Measurements from ENCODE around the gene MYOG.
A peak's percentile ranks its signal among the peaks of the same experiment; 100 is the strongest.

MYOG gene

DNA sequence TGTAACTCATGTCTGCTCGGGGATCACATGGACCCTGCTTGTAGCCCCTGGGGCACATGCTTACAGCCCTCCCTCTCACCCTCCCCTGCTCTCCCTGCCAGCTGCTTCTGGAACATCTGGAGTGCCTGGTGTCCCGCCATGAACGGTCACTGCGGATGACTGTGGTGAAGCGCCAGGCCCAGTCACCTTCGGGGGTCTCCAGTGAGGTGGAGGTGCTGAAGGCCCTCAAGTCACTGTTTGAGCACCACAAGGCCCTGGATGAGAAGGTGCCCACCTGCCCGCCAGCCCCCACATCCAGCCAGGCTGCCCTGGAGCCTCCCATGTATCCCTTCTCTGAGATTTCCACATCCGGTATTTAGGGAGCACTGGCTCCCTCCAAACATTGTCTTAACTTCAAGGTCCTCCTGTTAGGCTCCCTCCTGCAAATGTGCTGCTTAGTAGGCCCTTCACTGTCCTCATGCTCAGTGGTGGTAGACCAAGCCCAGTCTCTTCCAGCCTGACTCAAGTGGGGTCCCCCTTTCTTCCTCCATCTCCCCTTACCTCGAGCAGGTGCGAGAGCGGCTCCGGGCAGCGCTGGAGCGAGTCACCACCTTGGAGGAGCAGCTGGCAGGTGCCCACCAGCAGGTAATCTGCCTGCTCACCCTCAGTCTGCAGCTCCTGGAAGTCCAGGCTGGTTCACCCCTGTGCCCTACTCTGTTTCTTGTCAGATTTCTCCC, 41.8 kb downstream of the MYOG start:
- TF ChIP-seq, protein P1, sequence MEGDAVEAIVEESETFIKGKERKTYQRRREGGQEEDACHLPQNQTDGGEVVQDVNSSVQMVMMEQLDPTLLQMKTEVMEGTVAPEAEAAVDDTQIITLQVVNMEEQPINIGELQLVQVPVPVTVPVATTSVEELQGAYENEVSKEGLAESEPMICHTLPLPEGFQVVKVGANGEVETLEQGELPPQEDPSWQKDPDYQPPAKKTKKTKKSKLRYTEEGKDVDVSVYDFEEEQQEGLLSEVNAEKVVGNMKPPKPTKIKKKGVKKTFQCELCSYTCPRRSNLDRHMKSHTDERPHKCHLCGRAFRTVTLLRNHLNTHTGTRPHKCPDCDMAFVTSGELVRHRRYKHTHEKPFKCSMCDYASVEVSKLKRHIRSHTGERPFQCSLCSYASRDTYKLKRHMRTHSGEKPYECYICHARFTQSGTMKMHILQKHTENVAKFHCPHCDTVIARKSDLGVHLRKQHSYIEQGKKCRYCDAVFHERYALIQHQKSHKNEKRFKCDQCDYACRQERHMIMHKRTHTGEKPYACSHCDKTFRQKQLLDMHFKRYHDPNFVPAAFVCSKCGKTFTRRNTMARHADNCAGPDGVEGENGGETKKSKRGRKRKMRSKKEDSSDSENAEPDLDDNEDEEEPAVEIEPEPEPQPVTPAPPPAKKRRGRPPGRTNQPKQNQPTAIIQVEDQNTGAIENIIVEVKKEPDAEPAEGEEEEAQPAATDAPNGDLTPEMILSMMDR (IDR thresholded peaks at IDR 0.05): no peak
- TF ChIP-seq ZFX (IDR thresholded peaks at IDR 0.05; ENCODE audit: borderline replicate concordance): no peak

DNA sequence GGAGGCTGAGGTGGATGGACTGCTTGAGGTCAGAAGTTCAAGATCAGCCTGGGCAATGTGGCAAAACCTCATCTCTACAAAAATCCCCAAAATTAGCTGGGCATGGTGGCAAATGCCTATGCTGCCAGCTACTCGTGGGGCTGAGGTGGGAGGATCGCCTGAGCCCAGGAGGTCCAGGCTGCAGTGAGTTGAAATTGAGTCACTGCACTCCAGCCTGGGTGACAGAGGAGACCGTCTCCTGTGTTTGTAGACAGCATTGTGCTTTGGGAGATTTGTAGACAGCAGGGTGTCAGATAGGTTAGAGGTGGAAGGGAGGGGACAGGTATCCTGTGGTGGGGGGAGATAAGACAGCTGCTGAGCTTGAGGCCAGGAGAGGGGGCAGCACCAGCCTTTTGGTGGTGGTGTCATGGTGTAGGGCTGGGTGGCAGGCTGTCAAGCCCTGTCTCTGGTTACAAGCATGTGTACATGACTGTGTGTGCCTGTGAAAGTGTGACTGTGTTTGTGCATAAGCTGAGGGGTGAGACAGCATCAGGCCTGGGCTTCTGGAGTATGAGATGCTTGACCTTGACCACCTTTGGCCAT, 44.4 kb downstream of the MYOG start:
- no peak overlapping the region for H3K27ac ChIP-seq
- no peak for TF ChIP-seq ZFX (IDR thresholded peaks at IDR 0.05; ENCODE audit: borderline replicate concordance)
- TF ChIP-seq, protein P1 (IDR thresholded peaks at IDR 0.05): no peak

More for the DNA sequence above, 41.8 kb downstream of the MYOG start:
- H3K27ac ChIP-seq: no peak overlapping the region

- TF ChIP-seq, protein P1 (IDR thresholded peaks at IDR 0.05): no peak
- no peak for TF ChIP-seq ZFX (IDR thresholded peaks at IDR 0.05; ENCODE audit: borderline replicate concordance)
- no peak overlapping the region for H3K27ac ChIP-seq
Measured at GRCh38 chr1:203040513-203041275, 45.1 kb downstream of the MYOG start.

DNA sequence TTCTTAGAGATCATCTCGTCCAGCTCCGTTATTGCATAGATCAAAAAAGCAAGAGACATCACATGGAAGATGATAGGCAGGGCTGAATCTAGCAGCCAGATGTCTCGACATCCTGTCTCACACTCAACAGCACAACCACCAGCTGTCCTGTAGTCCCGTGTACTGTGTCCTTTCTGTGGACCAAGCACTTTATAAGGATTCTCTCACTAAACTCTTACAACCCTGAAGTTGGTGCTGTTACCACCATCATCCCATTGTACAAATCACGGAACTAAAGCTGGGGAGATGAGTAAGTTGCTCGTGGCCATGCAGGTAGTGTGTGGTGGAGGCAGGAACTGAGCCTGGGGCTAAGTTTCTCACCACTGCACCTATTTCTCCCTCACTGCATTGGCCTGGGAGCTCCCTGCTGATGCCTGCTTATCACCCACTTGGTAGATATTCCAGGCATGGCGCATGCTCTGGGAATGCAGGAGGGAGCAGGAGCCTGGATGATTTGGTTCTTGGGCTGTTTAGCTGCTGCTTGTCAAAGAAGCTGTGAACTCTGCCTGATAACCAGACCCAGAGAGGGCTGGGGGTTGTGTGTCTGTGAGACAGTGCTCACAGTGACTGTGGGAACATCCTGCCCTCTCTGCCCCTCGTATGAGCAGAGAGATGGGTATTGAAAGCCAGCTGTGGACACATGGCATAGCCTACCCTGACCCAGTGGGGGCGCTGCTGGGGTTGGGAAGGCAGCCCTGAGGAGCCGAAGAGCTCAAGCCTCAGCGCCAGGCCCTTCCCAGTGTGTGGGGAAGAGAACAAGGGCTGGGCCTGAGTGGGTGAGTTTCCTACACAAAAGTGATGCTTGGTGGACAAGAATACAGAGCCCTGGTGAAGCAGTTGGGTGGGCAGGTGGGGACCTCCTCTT, 46.0 kb downstream of the MYOG start:
- TF ChIP-seq, protein P1 (IDR thresholded peaks at IDR 0.05): peak; percentile 55
- TF ChIP-seq ZFX (IDR thresholded peaks at IDR 0.05; ENCODE audit: borderline replicate concordance): no peak
- H3K27ac ChIP-seq: no peak overlapping the region

GRCh38 chr1:203038891-203039608, 46.8 kb downstream of the MYOG start:
- no peak for TF ChIP-seq ZFX (IDR thresholded peaks at IDR 0.05; ENCODE audit: borderline replicate concordance)
- TF ChIP-seq, protein P1 (IDR thresholded peaks at IDR 0.05): peak; percentile 96
- H3K27ac ChIP-seq: no peak overlapping the region

GRCh38 chr1:203038217-203038741, 47.5 kb downstream of the MYOG start:
- H3K27ac ChIP-seq: no peak overlapping the region
- TF ChIP-seq, protein P1 (IDR thresholded peaks at IDR 0.05): no peak
- TF ChIP-seq ZFX (IDR thresholded peaks at IDR 0.05; ENCODE audit: borderline replicate concordance): no peak

Measured in 22Rv1 (cell line).